Upper lobe of right lung (tissue), 1 donor: ENCODE results near the gene FAM89A. TPM values are rescaled to one million over a fixed set of nuclear protein-coding genes. Genes with fewer than 3 reads are reported as not detected.

ENCODE experiments used
- ATAC-seq: fragments of 200-7000 bp; cut with Tn5 transposase; one replicate; pipeline ENCODE4 v1.9.1; 2020; ENCODE audit warnings: mild to moderate bottlenecking, moderate library complexity
- DNase-seq: peaks from one replicate; pipeline ENCODE4 v3.0.0-alpha.2; 2020
- H3K27ac ChIP-seq: fragments of 200-600 bp; one replicate; pipeline ENCODE4 v1.8.0; 2022
- H3K27me3 ChIP-seq: fragments of 200-600 bp; one replicate; pipeline ENCODE4 v1.8.0; 2022; ENCODE audit warnings: mild to moderate bottlenecking
- H3K36me3 ChIP-seq: fragments of 200-600 bp; one replicate; pipeline ENCODE4 v1.8.0; 2022
- H3K4me1 ChIP-seq: fragments of 200-600 bp; one replicate; pipeline ENCODE4 v1.8.0; 2022
- H3K4me3 ChIP-seq: fragments of 200-600 bp; one replicate; pipeline ENCODE4 v1.8.0; 2022; ENCODE audit warnings: mild to moderate bottlenecking
- H3K9me3 ChIP-seq: fragments of 200-600 bp; one replicate; pipeline ENCODE4 v1.8.0; 2022
- intact Hi-C: fragments of 100-400 bp; cut with DNase I; formaldehyde crosslinking; loops from one replicate; pipeline ENCODE4 v1.11.0; 2022
- long read RNA-seq: library from polyadenylated mRNA; unstranded; transcript quantifications from one replicate; pipeline ENCODE4 v2.0.0, GENCODE V29; 2021
- total RNA-seq: library from RNA; stranded (reverse); fragmentation: NEBNext Ultra II Directional; extraction: Animal tissue kit (Norgen Biotek cat#: 25700); gene quantifications from one replicate; pipeline ENCODE4 v1.2.1, GENCODE V29; 2021
- TF ChIP-seq, protein P1 (sequence below): fragments of 200-600 bp; IDR thresholded peaks from one replicate; pipeline ENCODE4 v1.8.0; 2022; ENCODE audit warnings: antibody characterized with exemption
- donor health status: DM: no; HTN: yes; CAD: no; lungs with severe emphysema.

The FAM89A gene
- 41.4 TPM for total RNA-seq
- long read RNA-seq, transcript FAM89A-201 (2 exons, 1,495 nt) = major isoform, 110 of 118 reads
- long read RNA-seq, partial matches to known transcripts = 0 of 118 reads
- long read RNA-seq, other reads (novel, unspliced or antisense) = 8 of 118 reads

DNA sequence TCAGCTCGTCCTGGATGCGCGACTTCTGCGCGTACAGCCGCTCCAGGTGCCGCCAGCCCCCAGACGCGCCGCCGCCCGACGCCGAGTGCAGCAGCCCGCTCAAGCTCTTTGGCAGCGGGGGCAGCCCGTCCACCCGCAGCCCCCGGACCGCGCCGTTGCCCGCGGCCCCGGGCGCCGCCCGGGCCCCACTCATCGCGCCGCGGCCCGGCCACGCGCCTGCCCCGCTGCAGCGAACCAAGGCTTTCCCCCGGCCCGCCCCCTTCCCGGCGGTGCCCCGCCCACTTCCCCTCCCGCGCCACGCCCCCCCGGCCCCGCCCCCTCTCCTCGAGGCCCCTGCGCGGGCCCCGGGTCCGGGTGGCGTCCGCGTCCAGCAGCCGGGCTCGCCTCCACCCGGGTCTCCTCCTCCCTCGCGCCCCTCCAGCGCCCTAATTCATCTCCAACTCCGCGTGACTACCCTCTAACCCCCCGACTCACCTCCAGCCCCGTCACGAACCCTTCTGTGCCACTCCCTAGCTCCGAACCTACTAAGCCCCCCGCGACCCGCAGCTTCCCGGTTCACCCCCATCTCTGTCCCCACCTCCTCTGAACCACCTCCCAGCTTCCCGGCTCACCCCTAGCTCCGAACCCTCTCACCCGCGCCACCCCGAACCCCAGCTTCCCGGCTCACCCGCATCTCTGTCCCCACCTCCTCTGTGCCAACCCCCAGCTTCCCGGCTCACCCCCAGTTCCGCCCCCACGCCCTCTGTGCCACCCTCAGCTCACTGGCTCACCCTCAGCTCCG is at the start of gene FAM89A:
Gene FAM89A, minus strand, starts transcription at position 236 of the 781 bp plus-strand sequence. Its CDS starts 43 bp downstream, at position 193.
- intact Hi-C loops = no loop called here
- peak; percentile 83 for ATAC-seq
- TF ChIP-seq, protein P1, sequence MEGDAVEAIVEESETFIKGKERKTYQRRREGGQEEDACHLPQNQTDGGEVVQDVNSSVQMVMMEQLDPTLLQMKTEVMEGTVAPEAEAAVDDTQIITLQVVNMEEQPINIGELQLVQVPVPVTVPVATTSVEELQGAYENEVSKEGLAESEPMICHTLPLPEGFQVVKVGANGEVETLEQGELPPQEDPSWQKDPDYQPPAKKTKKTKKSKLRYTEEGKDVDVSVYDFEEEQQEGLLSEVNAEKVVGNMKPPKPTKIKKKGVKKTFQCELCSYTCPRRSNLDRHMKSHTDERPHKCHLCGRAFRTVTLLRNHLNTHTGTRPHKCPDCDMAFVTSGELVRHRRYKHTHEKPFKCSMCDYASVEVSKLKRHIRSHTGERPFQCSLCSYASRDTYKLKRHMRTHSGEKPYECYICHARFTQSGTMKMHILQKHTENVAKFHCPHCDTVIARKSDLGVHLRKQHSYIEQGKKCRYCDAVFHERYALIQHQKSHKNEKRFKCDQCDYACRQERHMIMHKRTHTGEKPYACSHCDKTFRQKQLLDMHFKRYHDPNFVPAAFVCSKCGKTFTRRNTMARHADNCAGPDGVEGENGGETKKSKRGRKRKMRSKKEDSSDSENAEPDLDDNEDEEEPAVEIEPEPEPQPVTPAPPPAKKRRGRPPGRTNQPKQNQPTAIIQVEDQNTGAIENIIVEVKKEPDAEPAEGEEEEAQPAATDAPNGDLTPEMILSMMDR = no peak
- H3K27me3 ChIP-seq = no peaks in the 10 kb centered on the region
- DNase-seq = peak; percentile 85
- no peaks in the 10 kb centered on the region for H3K9me3 ChIP-seq
- peak within 1 kb of the TSS; percentile 82 for H3K27ac ChIP-seq
- H3K4me1 ChIP-seq = peaks cover 27% of the 10 kb centered on the region
- no peaks in the 10 kb centered on the region for H3K36me3 ChIP-seq
- peak within 1 kb of the TSS; percentile 73 for H3K4me3 ChIP-seq

GRCh38 chr1:231084353-231084752 is 44.3 kb upstream of the FAM89A start:
- DNase-seq = no peak
- intact Hi-C loops = no loop called here
- ATAC-seq = no peak

GRCh38 chr1:231079163-231079562 is 39.1 kb upstream of the FAM89A start:
- H3K4me1 ChIP-seq = no peaks in the 10 kb centered on the region
- DNase-seq (no peak), ATAC-seq (no peak)
- intact Hi-C loops = no loop called here
- no peaks in the 10 kb centered on the region for H3K36me3 ChIP-seq
- H3K27ac ChIP-seq = no peak overlapping the region
- TF ChIP-seq, protein P1 = no peak
- H3K9me3 ChIP-seq = no peaks in the 10 kb centered on the region
- H3K4me3 ChIP-seq = no peak overlapping the region
- no peaks in the 10 kb centered on the region for H3K27me3 ChIP-seq

More at GRCh38 chr1:231084353-231084752, 44.3 kb upstream of the FAM89A start:
- H3K4me3 ChIP-seq = no peak overlapping the region
- H3K27ac ChIP-seq = no peak overlapping the region
- H3K4me1 ChIP-seq = no peaks in the 10 kb centered on the region
- H3K27me3 ChIP-seq = no peaks in the 10 kb centered on the region
- TF ChIP-seq, protein P1 = no peak
- no peaks in the 10 kb centered on the region for H3K9me3 ChIP-seq
- H3K36me3 ChIP-seq = no peaks in the 10 kb centered on the region

GRCh38 chr1:231078250-231078649 is 38.2 kb upstream of the FAM89A start:
- intact Hi-C loops = no loop called here
- Histone ChIP-seq H3K4me3 (no peak overlapping the region), H3K27ac (no peak overlapping the region), H3K27me3 (no peaks in the 10 kb centered on the region), H3K36me3 (no peaks in the 10 kb centered on the region), H3K4me1 (no peaks in the 10 kb centered on the region), H3K9me3 (no peaks in the 10 kb centered on the region)
- DNase-seq (no peak), ATAC-seq (no peak)
- TF ChIP-seq, protein P1 = no peak

GRCh38 chr1:231076802-231077201 is 36.7 kb upstream of the FAM89A start:
- H3K4me1 ChIP-seq = no peaks in the 10 kb centered on the region
- DNase-seq (no peak), ATAC-seq (no peak)
- H3K27me3 ChIP-seq = no peaks in the 10 kb centered on the region
- H3K4me3 ChIP-seq = no peak overlapping the region
- H3K36me3 ChIP-seq = no peaks in the 10 kb centered on the region
- TF ChIP-seq, protein P1 = no peak
- H3K27ac ChIP-seq = no peak overlapping the region
- H3K9me3 ChIP-seq = no peaks in the 10 kb centered on the region
- intact Hi-C loops = no loop called here
